ENCODE data around the gene MCC.
A peak's percentile ranks its signal among the peaks of the same experiment; 100 is the strongest.
"Not testable (repeated sequence)": the region's sequence is repeated elsewhere in the genome, so short reads cannot be mapped to it uniquely, and the experiment has no call there.

MCC gene

GRCh38 chr5:113507601-113508000 is 19.3 kb upstream of the MCC start:
- peak; percentile 57 for ATAC-seq

DNA sequence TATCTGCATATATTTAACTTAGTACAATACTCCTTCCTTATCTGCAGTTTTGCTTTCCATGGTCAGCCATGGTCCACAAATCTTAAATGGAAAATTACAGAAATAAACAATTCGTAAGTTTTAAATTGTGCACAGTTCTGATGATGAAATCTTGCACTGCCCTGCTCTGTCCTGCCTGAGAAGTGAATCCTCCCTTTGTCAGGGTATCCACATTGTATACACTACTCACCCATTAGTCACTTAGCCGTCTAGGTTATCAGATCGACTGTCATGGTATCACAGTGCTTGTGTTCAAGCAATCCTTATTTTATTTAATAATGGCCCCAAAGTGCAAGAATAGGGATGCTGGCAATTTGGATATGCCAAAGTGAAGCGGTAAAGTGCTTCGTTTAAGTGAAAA is 16.9 kb upstream of the MCC start:
- no peak for ATAC-seq
- no peaks in the 10 kb centered on the region for H3K9me3 Mint-ChIP-seq
- no peak overlapping the region for H3K4me3 Mint-ChIP-seq
- H3K27ac Mint-ChIP-seq: no peak overlapping the region
- no peaks in the 10 kb centered on the region for H3K36me3 Mint-ChIP-seq
- no peak for DNase-seq (ENCODE audit: low spot score in 2 of 2)
- no peaks in the 10 kb centered on the region for H3K4me1 Mint-ChIP-seq

More at GRCh38 chr5:113507601-113508000, 19.3 kb upstream of the MCC start:
- Mint-ChIP-seq H3K27ac (no peak overlapping the region), H3K36me3 (no peaks in the 10 kb centered on the region), H3K4me1 (no peaks in the 10 kb centered on the region), H3K4me3 (no peak overlapping the region), H3K9me3 (no peaks in the 10 kb centered on the region)
- no peak for DNase-seq (ENCODE audit: low spot score in 2 of 2)

DNA sequence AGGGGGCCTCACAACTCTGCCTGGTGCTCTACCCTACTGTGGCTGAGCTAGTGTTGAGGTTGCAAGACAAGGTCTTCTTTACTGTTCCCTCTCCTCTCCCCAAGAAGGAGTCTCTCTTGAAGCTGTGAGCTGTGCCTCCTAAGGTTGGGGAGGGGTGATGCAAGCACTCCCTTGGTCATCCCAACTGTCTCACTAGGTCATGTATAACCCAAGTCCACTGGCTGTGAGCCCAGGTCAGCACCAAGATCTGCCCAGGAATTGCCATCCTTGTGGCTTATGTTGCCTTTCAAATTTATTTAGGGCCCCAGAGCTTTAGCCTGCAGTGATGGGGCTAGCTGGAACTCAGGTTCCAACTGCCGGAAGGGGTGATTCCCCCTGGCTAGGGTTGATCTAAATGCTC is 14.9 kb upstream of the MCC start:
- ATAC-seq (no peak), DNase-seq (ENCODE audit: low spot score in 2 of 2) (no peak)
- H3K9me3 Mint-ChIP-seq: no peaks in the 10 kb centered on the region
- H3K36me3 Mint-ChIP-seq: no peaks in the 10 kb centered on the region
- H3K4me3 Mint-ChIP-seq: no peak overlapping the region
- H3K27ac Mint-ChIP-seq: no peak overlapping the region
- no peaks in the 10 kb centered on the region for H3K4me1 Mint-ChIP-seq

DNA sequence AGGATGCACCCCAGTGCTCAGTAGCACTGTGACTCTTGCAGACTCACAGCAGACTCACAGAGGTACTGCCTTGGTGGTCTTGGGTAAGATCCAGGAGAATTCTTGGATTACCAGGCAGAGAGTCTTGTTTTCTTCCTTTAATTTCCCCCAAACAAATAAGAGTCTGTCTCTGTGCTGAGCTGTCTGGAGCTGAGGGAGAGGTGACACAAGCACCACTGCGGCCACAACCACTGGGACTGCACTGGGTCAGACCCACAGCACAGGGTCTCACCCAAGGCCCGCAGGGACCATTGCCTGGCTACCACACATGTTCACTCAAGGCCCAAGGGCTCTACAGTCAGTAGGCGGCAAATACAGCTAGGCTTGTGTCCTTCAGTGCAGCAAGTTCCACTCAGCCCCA is 13.8 kb upstream of the MCC start:
- no peaks in the 10 kb centered on the region for H3K4me1 Mint-ChIP-seq
- H3K27ac Mint-ChIP-seq: no peak overlapping the region
- no peaks in the 10 kb centered on the region for H3K36me3 Mint-ChIP-seq
- no peaks in the 10 kb centered on the region for H3K9me3 Mint-ChIP-seq
- no peak for ATAC-seq
- DNase-seq (ENCODE audit: low spot score in 2 of 2): no peak
- no peak overlapping the region for H3K4me3 Mint-ChIP-seq

GRCh38 chr5:113495422-113495841 is 7.2 kb upstream of the MCC start:
- no peak overlapping the region for H3K27ac Mint-ChIP-seq
- ATAC-seq (no peak), DNase-seq (ENCODE audit: low spot score in 2 of 2) (no peak)
- no peaks in the 10 kb centered on the region for H3K4me1 Mint-ChIP-seq
- H3K36me3 Mint-ChIP-seq: no peaks in the 10 kb centered on the region
- peaks cover 6% of the 10 kb centered on the region for H3K9me3 Mint-ChIP-seq
- no peak overlapping the region for H3K4me3 Mint-ChIP-seq

DNA sequence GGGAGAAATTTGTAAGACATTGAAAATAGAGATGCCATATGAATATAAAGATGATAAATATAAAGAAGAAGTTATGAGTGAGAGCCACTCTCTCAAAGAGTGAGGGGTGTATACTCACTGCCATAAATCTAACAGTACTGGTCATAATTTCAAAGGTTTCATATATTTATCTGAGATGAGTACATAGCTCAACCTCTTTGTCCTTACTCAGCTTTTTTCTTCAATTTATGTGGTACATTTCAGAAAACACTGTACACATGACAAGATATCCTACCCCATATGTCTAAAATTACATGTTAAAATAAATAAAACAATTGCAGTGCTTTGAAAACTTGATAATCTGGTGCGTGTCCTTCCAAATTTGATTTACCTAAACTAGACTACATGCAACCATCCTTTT is 5.2 kb upstream of the MCC start:
- Mint-ChIP-seq H3K27ac (no peak overlapping the region), H3K36me3 (no peaks in the 10 kb centered on the region), H3K4me3 (no peak overlapping the region), H3K9me3 (peaks cover 10% of the 10 kb centered on the region), H3K4me1 (peaks cover 11% of the 10 kb centered on the region)
- DNase-seq (ENCODE audit: low spot score in 2 of 2): no peak
- no peak for ATAC-seq

- Mint-ChIP-seq H3K27ac (no peak overlapping the region), H3K9me3 (peaks cover 10% of the 10 kb centered on the region), H3K4me3 (no peak overlapping the region), H3K4me1 (peaks cover 22% of the 10 kb centered on the region), H3K36me3 (no peaks in the 10 kb centered on the region)
- DNase-seq (ENCODE audit: low spot score in 2 of 2) (no peak), ATAC-seq (no peak)
These were observed 2.8 kb upstream of the MCC start for GRCh38 chr5:113491022-113491421.

GRCh38 chr5:113490317-113490716 is 2.1 kb upstream of the MCC start:
- no peak overlapping the region for H3K4me3 Mint-ChIP-seq
- peaks cover 22% of the 10 kb centered on the region for H3K4me1 Mint-ChIP-seq
- no peak for DNase-seq (ENCODE audit: low spot score in 2 of 2)

DNA sequence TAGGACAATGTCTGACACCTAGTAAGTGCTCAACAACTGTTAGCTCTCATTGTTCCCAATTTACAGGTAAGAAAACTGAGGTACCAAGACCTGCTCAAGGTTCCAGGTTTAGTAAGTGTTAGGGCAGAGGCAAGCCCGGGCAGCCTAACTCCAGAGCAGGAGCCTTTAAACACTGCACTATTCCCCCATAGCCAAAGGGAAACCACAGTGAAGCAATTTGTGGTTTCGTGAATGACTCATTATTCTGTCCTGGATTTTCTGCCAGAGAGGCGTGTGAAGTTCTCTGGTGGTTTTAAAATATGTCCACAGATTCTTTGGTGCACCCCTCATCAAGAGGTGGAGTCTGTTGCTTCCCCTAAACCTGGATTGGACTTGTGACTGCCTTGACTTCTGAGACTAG is 1.0 kb upstream of the MCC start:
- Mint-ChIP-seq H3K36me3 (no peaks in the 10 kb centered on the region), H3K4me3 (peak overlapping the region; percentile 74), H3K9me3 (peaks cover 10% of the 10 kb centered on the region), H3K27ac (no peak overlapping the region), H3K4me1 (peaks cover 22% of the 10 kb centered on the region)
- DNase-seq (ENCODE audit: low spot score in 2 of 2): no peak
- peak; percentile 58 for ATAC-seq

More at GRCh38 chr5:113490317-113490716, 2.1 kb upstream of the MCC start:
- H3K9me3 Mint-ChIP-seq: peaks cover 10% of the 10 kb centered on the region
- H3K27ac Mint-ChIP-seq: no peak overlapping the region
- H3K36me3 Mint-ChIP-seq: no peaks in the 10 kb centered on the region
- ATAC-seq: no peak

- Mint-ChIP-seq H3K36me3 (no peaks in the 10 kb centered on the region), H3K9me3 (peaks cover 10% of the 10 kb centered on the region), H3K4me3 (peak overlapping the region; percentile 74), H3K4me1 (peaks cover 22% of the 10 kb centered on the region), H3K27ac (no peak overlapping the region)
- ATAC-seq (peak; percentile 17), DNase-seq (ENCODE audit: low spot score in 2 of 2) (no peak)
These were observed 462 bp upstream of the MCC start for GRCh38 chr5:113488645-113489184.

- Mint-ChIP-seq H3K36me3 (no peaks in the 10 kb centered on the region), H3K4me3 (peak overlapping the region; percentile 74), H3K27ac (no peak overlapping the region), H3K4me1 (peaks cover 22% of the 10 kb centered on the region), H3K9me3 (peaks cover 10% of the 10 kb centered on the region)
- ATAC-seq: peak; percentile 35
- DNase-seq (ENCODE audit: low spot score in 2 of 2): no peak
These were observed 855 bp downstream of the MCC start for GRCh38 chr5:113487416-113487780.

GRCh38 chr5:113480243-113480642 is 8.0 kb downstream of the MCC start:
- Mint-ChIP-seq H3K36me3 (no peaks in the 10 kb centered on the region), H3K4me1 (no peaks in the 10 kb centered on the region), H3K27ac (no peak overlapping the region), H3K4me3 (no peak overlapping the region), H3K9me3 (no peaks in the 10 kb centered on the region)
- DNase-seq (ENCODE audit: low spot score in 2 of 2): no peak
- ATAC-seq: no peak

- H3K9me3 Mint-ChIP-seq: no peaks in the 10 kb centered on the region
- ATAC-seq (no peak), DNase-seq (ENCODE audit: low spot score in 2 of 2) (no peak)
- no peak overlapping the region for H3K27ac Mint-ChIP-seq
- no peaks in the 10 kb centered on the region for H3K36me3 Mint-ChIP-seq
- no peaks in the 10 kb centered on the region for H3K4me1 Mint-ChIP-seq
- no peak overlapping the region for H3K4me3 Mint-ChIP-seq
These were observed 9.6 kb downstream of the MCC start for GRCh38 chr5:113478691-113479090.

DNA sequence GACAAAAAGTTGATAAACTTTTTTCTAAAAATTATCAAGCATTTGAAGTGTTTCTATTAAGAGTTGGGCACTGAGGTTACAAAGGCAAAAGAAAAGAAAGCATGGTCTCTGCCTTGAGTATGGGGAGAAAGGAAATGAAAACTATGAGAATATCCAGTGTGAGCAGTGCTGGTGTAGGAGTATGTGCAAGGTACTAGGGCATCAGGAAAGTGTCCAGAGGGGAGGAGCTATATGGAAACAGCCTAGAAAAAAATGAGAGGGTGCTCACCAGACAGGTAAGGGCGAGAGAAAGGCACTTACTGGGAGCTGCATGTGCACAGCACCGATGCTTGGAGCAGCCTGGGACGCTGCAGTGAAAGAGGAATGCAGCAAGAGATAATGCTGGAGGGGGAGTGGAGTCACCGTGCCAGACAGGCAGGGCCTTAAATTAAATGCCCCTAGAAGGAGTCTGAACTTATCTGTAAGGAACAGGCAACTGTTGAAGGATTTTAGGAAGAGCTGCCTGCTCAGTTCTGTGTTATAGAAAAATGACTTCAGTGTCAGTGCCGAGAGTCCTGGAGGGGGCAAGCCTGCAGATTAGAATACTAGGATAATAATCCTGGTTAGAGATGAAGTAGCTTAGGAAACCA is 14.0 kb downstream of the MCC start:
- Mint-ChIP-seq H3K9me3 (no peaks in the 10 kb centered on the region), H3K4me3 (no peak overlapping the region), H3K4me1 (no peaks in the 10 kb centered on the region), H3K36me3 (no peaks in the 10 kb centered on the region), H3K27ac (no peak overlapping the region)
- no peak for DNase-seq (ENCODE audit: low spot score in 2 of 2)
- no peak for ATAC-seq

DNA sequence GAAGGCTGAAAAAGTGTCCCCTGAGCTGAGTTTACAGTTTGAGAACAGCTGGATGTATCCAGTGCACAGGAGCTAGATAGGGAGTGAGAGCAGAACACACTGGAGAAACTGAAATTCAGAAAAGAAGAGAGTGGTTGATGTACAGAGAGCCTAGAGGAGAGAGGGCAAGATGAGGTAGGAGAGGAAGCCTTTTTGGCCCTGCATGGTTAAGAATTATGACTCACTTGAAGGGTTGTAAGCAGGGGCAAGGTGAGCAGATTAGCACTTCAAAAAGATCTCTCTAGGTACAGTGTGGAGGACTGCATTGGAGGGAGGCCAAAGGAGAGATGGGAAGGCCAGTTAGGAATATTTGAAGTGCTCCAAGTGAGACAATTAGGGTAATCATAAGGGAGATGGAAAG is 25.2 kb downstream of the MCC start:
- H3K27ac Mint-ChIP-seq: no peak overlapping the region
- H3K4me1 Mint-ChIP-seq: no peaks in the 10 kb centered on the region
- DNase-seq (ENCODE audit: low spot score in 2 of 2) (no peak), ATAC-seq (no peak)
- no peaks in the 10 kb centered on the region for H3K9me3 Mint-ChIP-seq
- H3K36me3 Mint-ChIP-seq: no peaks in the 10 kb centered on the region
- H3K4me3 Mint-ChIP-seq: no peak overlapping the region

DNA sequence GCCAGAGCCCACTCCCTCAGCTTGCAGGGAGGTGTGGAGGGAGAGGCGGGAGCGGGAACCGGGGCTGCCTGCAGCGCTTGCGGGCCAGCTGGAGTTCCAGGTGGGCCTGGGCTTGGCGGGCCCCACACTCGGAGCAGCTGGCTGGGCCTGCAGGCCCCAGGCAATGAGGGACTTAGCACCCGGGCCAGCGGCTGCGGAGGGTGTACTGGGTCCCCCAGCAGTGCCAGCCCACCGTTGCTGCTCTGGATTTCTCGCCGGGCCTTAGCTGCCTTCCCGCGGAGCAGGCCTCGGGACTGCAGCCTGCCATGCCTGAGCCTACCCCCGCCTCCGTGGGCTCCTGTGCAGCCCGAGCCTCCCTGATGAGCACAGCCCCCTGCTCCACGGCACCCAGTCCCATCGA is 31.1 kb downstream of the MCC start:
- H3K4me3 Mint-ChIP-seq; H3K36me3 Mint-ChIP-seq; H3K9me3 Mint-ChIP-seq; DNase-seq (ENCODE audit: low spot score in 2 of 2); ATAC-seq; H3K4me1 Mint-ChIP-seq; H3K27ac Mint-ChIP-seq: not testable (repeated sequence)

GRCh38 chr5:113452941-113453340 is 35.3 kb downstream of the MCC start:
- no peaks in the 10 kb centered on the region for H3K9me3 Mint-ChIP-seq
- no peaks in the 10 kb centered on the region for H3K36me3 Mint-ChIP-seq
- H3K4me3 Mint-ChIP-seq: no peak overlapping the region
- H3K27ac Mint-ChIP-seq: no peak overlapping the region
- DNase-seq (ENCODE audit: low spot score in 2 of 2): no peak
- no peak for ATAC-seq
- H3K4me1 Mint-ChIP-seq: peaks cover 5% of the 10 kb centered on the region
